ENCODE results near the gene C19orf25.

The C19orf25 gene

DNA sequence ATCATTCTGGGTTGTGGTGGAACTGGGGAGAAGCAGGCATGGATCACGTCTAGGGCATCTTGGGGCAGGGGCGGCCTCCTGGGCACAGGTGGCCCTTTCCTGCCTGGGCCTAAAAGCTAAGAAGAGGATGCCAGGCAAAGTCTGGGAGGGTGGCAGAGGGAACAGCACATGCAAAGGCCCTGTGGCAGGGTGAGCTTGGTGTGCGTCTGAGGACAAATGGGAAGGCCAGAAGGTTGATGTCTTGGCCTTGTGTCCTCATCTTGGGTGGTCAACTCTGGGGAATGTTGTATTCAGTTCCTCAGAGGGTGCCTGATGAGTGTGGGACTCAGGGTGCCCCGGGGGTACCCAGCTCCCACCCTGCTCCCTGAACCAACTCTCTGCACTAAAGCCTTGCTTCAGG is 39.5 kb upstream of the C19orf25 start:
- DNase-seq (ENCODE audit: low spot score) = no peak
- ChIA-PET CTCF (interaction anchor here (0.5 kb wide), 1 partner anchor 412 kb away, joined by 3 read pairs; no protein-coding TSS in a partner anchor), POLR2A (ENCODE audit: low non-redundant PET) (no interaction called here)
- TF ChIP-seq, protein P1, sequence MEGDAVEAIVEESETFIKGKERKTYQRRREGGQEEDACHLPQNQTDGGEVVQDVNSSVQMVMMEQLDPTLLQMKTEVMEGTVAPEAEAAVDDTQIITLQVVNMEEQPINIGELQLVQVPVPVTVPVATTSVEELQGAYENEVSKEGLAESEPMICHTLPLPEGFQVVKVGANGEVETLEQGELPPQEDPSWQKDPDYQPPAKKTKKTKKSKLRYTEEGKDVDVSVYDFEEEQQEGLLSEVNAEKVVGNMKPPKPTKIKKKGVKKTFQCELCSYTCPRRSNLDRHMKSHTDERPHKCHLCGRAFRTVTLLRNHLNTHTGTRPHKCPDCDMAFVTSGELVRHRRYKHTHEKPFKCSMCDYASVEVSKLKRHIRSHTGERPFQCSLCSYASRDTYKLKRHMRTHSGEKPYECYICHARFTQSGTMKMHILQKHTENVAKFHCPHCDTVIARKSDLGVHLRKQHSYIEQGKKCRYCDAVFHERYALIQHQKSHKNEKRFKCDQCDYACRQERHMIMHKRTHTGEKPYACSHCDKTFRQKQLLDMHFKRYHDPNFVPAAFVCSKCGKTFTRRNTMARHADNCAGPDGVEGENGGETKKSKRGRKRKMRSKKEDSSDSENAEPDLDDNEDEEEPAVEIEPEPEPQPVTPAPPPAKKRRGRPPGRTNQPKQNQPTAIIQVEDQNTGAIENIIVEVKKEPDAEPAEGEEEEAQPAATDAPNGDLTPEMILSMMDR (conservative IDR thresholded peaks at IDR 0.05; ENCODE audit: low read depth) = no peak
- H3K27ac ChIP-seq = no peak overlapping the region

DNA sequence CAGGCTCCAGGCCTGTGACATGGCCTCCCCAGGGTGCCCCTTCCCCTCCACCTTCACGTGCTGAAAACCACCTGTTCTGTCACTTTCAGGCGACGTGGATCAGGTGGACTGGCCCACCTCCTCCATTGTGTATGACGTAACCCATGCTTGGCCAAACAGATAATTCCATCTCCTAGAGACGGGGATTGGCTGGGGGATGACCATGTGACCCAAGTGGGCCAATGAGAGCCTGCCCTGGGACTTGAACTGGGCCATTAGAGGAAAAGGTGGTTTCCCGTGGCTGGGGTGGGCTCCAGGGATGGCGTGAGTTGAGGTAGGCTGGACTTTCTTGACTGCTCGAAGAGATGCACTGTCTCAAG is 37.4 kb upstream of the C19orf25 start:
- TF ChIP-seq, protein P1 (conservative IDR thresholded peaks at IDR 0.05; ENCODE audit: low read depth) = no peak
- CTCF ChIA-PET = no interaction called here
- POLR2A ChIA-PET (ENCODE audit: low non-redundant PET) = no interaction called here
- no peak overlapping the region for H3K27ac ChIP-seq
- no peak for DNase-seq (ENCODE audit: low spot score)

DNA sequence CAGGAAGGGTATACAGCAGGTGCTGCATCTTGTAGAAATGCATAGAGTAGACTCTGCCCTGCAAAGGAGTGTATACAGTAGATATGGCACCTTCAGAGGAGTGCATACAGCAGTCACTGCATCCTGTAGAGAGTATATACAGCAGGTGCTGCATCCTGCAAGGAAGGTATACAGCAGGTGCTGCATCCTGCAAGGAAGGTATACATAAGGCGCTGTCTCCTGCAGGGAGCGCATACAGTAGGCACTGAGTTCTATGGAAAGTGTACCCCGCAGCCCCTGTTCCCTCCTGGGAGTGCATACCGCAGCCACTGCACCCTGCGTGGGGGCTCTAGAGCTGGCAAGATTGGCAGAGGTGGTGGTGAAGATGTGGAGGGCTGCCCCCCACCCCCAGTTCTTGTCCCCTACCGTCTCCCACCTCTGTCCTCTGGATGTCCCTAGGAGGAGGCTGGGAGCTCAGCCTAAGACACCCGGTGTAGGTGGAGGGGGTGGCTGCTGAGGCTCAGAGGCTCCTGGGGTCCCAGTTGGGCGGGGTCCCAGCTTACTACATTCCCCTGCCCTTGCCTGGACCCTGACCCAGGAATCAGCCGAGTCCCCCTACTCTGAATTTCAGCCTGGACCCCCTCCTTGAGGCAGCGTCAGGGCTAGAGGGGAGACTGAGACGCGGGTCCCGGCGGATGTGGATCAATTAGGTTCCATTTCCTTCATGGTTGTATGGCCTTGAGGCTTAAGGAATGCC is 36.1 kb upstream of the C19orf25 start:
- peak overlapping the region; percentile 90 for H3K27ac ChIP-seq
- no peak for DNase-seq (ENCODE audit: low spot score)
- TF ChIP-seq, protein P1 (conservative IDR thresholded peaks at IDR 0.05; ENCODE audit: low read depth) = no peak
- ChIA-PET POLR2A (ENCODE audit: low non-redundant PET) (no interaction called here), CTCF (interaction anchor here (0.6 to 1.0 kb wide), 7 partner anchors 11 to 120 kb away, joined by 3 to 6 read pairs (median 4); no protein-coding TSS in a partner anchor)

DNA sequence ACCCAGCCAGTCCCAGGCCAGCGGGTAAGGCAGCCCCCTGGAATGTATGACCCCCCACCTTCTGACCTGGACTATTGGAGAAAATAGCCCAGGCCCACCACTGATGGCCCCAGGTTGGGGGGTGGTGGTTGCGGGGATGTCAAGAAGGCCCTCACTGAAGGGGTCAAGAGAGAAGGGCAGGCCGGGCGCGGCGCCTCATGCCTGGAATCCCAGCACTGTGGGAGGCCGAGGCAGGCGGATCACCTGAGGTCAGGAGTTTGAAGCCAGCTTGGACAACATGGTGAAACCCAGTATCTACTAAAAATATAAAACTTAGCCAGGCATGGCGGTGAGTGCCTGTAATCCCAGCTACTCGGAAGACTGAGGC is 35.3 kb upstream of the C19orf25 start:
- DNase-seq (ENCODE audit: low spot score) = no peak
- TF ChIP-seq, protein P1 (conservative IDR thresholded peaks at IDR 0.05; ENCODE audit: low read depth) = no peak
- H3K27ac ChIP-seq = peak overlapping the region; percentile 90
- POLR2A ChIA-PET (ENCODE audit: low non-redundant PET) = no interaction called here
- CTCF ChIA-PET = interaction anchor here (0.6 to 1.0 kb wide), 10 partner anchors 12 to 528 kb away, joined by 3 to 6 read pairs (median 3); no protein-coding TSS in a partner anchor

DNA sequence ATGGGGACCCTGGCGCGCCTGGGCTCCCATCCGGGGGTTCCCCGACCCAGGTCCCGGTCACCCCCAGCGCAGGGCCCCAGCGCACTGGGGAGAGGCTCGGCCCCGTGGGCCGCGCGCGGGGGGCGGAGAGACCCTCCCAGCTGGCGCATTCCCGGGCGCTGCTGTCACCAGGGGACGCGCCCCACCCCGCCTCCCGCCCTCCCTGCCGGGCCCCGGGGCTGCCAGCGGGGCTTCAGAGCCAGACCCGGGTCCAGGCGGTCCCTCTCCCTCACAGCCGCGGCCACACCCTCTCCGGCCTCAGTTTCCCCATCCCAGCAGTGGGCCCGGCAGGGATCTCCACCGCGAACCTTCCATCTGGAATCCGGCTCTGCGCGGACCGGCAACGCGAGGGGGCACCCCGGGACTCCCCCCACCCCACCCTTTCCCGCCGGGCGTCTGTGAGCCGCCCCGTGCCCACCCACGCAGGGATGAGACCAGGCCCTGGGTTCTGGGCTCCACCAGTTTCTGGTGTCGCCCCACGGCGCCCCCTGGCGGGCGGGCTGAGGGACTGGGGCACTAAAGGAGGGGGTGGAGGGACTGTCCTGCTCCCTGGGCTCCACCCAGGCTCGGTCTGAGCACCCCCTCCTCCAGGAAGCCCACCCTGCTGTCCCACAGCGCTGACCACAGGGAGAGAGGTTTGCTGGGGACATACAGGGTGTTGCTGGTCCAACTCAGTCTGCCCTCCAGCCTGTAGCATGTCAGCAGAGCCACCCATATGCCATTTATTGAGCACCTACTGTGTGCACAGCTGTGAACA is 34.7 kb upstream of the C19orf25 start:
- peak; percentile 47 for DNase-seq (ENCODE audit: low spot score)
- POLR2A ChIA-PET (ENCODE audit: low non-redundant PET) = no interaction called here

More for the DNA sequence above, 34.7 kb upstream of the C19orf25 start:
- CTCF ChIA-PET = interaction anchor here (0.6 to 0.7 kb wide), 2 partner anchors 57 to 528 kb away, joined by 3 read pairs; no protein-coding TSS in a partner anchor
- TF ChIP-seq, protein P1 (conservative IDR thresholded peaks at IDR 0.05; ENCODE audit: low read depth) = peak; percentile 83
- H3K27ac ChIP-seq = peak overlapping the region; percentile 90
